Omental fat pad (tissue), 4 donors: ENCODE measurements around the gene ARL14EP. TPM values are rescaled to one million over a fixed set of nuclear protein-coding genes. Genes with fewer than 3 reads are reported as not detected.

Experiments used
- ATAC-seq: fragments of 150-250 bp; one replicate; pipeline ENCODE4 v1.9.1; 2016; ENCODE audit warnings: mild to moderate bottlenecking, moderate library complexity; ENCODE audit not compliant: low FRiP score
- DNase-seq: peaks from one replicate; pipeline ENCODE4 v3.0.0-alpha.2; 2019; ENCODE audit warnings: low spot score
- CTCF ChIP-seq, 3 donors: fragments of 450-650 bp; IDR thresholded peaks; one replicate each; pipeline ENCODE4 v1.5.1; 2016 to 2017; ENCODE audit warnings: antibody characterized with exemption in 3 of 3, mild to moderate bottlenecking in 3 of 3, moderate library complexity in 2 of 3
- total RNA-seq, 4 donors: library from RNA; depleted of rRNA; stranded (reverse); fragments of >200 nt; gene quantifications; one replicate each; pipeline ENCODE4 v1.1.0, GENCODE V29; 2016

Gene ARL14EP
- total RNA-seq = 10 to 100 TPM; 19.0 to 24.5 (median 22.7) TPM

- ATAC-seq (peak; percentile 96), DNase-seq (peak; percentile 72)
- TF ChIP-seq CTCF (IDR thresholded peaks at IDR 0.05) = no peak
Measured at GRCh38 chr11:30322826-30323710, at the start of gene ARL14EP. TSS of gene ARL14EP (plus strand) at chr11:30323104. CDS start at chr11:30330949, 7,845 bp downstream.

- ATAC-seq = no peak
- DNase-seq = no peak
- TF ChIP-seq CTCF (IDR thresholded peaks at IDR 0.05) = no peak
Measured at GRCh38 chr11:30277176-30277575, 45.7 kb upstream of the ARL14EP start.

GRCh38 chr11:30279796-30280195 is 43.1 kb upstream of the ARL14EP start:
- DNase-seq (no peak), ATAC-seq (no peak)
- TF ChIP-seq CTCF (IDR thresholded peaks at IDR 0.05) = no peak

GRCh38 chr11:30281476-30282288 is 41.2 kb upstream of the ARL14EP start:
- DNase-seq (no peak), ATAC-seq (no peak)
- TF ChIP-seq CTCF (IDR thresholded peaks at IDR 0.05) = no peak

GRCh38 chr11:30282289-30282631 is 40.6 kb upstream of the ARL14EP start:
- ATAC-seq (no peak), DNase-seq (no peak)
- TF ChIP-seq CTCF (IDR thresholded peaks at IDR 0.05) = no peak

- DNase-seq (no peak), ATAC-seq (no peak)
- TF ChIP-seq CTCF (IDR thresholded peaks at IDR 0.05) = no peak
Measured at GRCh38 chr11:30284836-30285235, 38.1 kb upstream of the ARL14EP start.
